Stomach (tissue), 4 donors: ENCODE data around the gene PTPN7.

Source experiments
- EP300 ChIP-seq: sonication (generic); formaldehyde crosslinking; IDR thresholded peaks from one replicate; pipeline ENCODE4 v1.6.1; 2017; ENCODE audit warnings: antibody characterized with exemption
- POLR2AphosphoS5 ChIP-seq, 3 donors: sonication (generic); formaldehyde crosslinking; IDR thresholded peaks; one replicate each; pipeline ENCODE4 v1.6.1; 2016; ENCODE audit warnings: antibody characterized with exemption in 3 of 3
- TF ChIP-seq, protein P1 (sequence below), 7 experiments: fragments of 450-650 bp in 4 of 7; fragments of 200-600 bp in 3 of 7; sonication (generic) in 3 of 7; IDR thresholded peaks; one replicate each; pipeline ENCODE4 v1.5.1; 2016 to 2019; ENCODE audit warnings: antibody characterized with exemption in 7 of 7, control low read depth in 2 of 7, mild to moderate bottlenecking in 1 of 7

DNA sequence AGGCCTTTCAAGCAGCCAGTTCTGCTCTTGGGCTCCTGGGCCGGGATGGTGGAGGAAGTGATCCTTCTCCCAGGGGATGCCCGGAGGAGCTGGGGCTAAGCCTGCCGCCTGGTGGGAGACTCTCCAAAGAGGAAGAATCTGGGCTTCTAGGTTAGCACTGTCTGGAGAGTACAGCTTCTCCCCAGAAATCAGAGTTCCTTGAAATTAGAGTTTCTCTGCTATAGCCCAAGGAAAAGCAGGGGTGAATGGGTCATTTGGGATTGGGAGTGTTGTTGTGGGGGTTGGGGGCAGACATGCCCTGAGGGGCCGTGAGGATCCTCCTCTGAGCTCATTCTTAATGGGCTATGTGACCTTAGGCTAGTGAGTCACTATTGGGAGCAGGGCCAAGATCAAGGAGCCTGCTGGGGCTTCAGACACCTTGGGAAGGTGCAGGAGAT, 39.7 kb upstream of the PTPN7 start:
- TF ChIP-seq, protein P1, sequence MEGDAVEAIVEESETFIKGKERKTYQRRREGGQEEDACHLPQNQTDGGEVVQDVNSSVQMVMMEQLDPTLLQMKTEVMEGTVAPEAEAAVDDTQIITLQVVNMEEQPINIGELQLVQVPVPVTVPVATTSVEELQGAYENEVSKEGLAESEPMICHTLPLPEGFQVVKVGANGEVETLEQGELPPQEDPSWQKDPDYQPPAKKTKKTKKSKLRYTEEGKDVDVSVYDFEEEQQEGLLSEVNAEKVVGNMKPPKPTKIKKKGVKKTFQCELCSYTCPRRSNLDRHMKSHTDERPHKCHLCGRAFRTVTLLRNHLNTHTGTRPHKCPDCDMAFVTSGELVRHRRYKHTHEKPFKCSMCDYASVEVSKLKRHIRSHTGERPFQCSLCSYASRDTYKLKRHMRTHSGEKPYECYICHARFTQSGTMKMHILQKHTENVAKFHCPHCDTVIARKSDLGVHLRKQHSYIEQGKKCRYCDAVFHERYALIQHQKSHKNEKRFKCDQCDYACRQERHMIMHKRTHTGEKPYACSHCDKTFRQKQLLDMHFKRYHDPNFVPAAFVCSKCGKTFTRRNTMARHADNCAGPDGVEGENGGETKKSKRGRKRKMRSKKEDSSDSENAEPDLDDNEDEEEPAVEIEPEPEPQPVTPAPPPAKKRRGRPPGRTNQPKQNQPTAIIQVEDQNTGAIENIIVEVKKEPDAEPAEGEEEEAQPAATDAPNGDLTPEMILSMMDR (IDR thresholded peaks at IDR 0.05): no peak
- TF ChIP-seq POLR2AphosphoS5 (IDR thresholded peaks at IDR 0.05): no peak
- no peak for TF ChIP-seq EP300
